Measurements from ENCODE around the gene UGT1A3. TPM values are rescaled to one million over a fixed set of nuclear protein-coding genes. Genes with fewer than 3 reads are reported as not detected.
A peak's percentile ranks its signal among the peaks of the same experiment; 100 is the strongest.

UGT1A3 gene
- total RNA-seq, 2 experiments from 2014 or later, result not detected

- intact Hi-C loops (cut with DNase I, micrococcal nuclease), result no loop called here
- Mint-ChIP-seq H3K4me3 (no peak overlapping the region), H3K36me3 (ENCODE audit: low read depth) (no peaks in the 10 kb centered on the region), H3K9me3 (peaks cover 4% of the 10 kb centered on the region), H3K27ac (no peak overlapping the region), H3K4me1 (ENCODE audit: low read depth) (no peaks in the 10 kb centered on the region), H3K27me3 (no peaks in the 10 kb centered on the region)
- H3K4me1 ChIP-seq (ENCODE audit: insufficient read depth, low read length), result no peaks in the 10 kb centered on the region
- ChIA-PET POLR2A (no interaction called here), CTCF (no interaction called here)
- no peak for ATAC-seq (ENCODE audit: poor library complexity)
- no peak overlapping the region for H3K4me3 ChIP-seq (ENCODE audit: low read length)
- H3K27me3 ChIP-seq (ENCODE audit: control insufficient read depth in 1 of 2, insufficient read depth in 2 of 2, low read length in 2 of 2), result no peaks in the 10 kb centered on the region
- no peaks in the 10 kb centered on the region for H3K36me3 ChIP-seq (ENCODE audit: insufficient read depth, low read length)
- H3K27ac ChIP-seq (ENCODE audit: low read depth in 1 of 2, low read length in 2 of 2), result no peak overlapping the region
- TF ChIP-seq CTCF (IDR thresholded peaks at IDR 0.05), result no peak
- no peaks in the 10 kb centered on the region for H3K9me3 ChIP-seq (ENCODE audit: control insufficient read depth in 1 of 2, insufficient read depth in 1 of 2, low read length in 2 of 2)
- DNase-seq, result peak in 2 of 14 experiments; percentile 4 to 19
These were observed 66.9 kb downstream of the UGT1A3 start for GRCh38 chr2:233795735-233796171.

GRCh38 chr2:233796254-233796653, 67.4 kb downstream of the UGT1A3 start:
- Mint-ChIP-seq H3K36me3 (ENCODE audit: low read depth) (no peaks in the 10 kb centered on the region), H3K4me3 (no peak overlapping the region), H3K27me3 (no peaks in the 10 kb centered on the region), H3K9me3 (peaks cover 4% of the 10 kb centered on the region), H3K27ac (no peak overlapping the region), H3K4me1 (ENCODE audit: low read depth) (no peaks in the 10 kb centered on the region)
- no peaks in the 10 kb centered on the region for H3K9me3 ChIP-seq (ENCODE audit: control insufficient read depth in 1 of 2, insufficient read depth in 1 of 2, low read length in 2 of 2)
- H3K4me3 ChIP-seq (ENCODE audit: low read length), result no peak overlapping the region
- no peak for TF ChIP-seq CTCF (IDR thresholded peaks at IDR 0.05)
- H3K27me3 ChIP-seq (ENCODE audit: control insufficient read depth in 1 of 2, insufficient read depth in 2 of 2, low read length in 2 of 2), result no peaks in the 10 kb centered on the region
- H3K4me1 ChIP-seq (ENCODE audit: insufficient read depth, low read length), result no peaks in the 10 kb centered on the region
- no peak overlapping the region for H3K27ac ChIP-seq (ENCODE audit: low read depth in 1 of 2, low read length in 2 of 2)
- ATAC-seq (ENCODE audit: poor library complexity), result no peak
- intact Hi-C loops (cut with DNase I, micrococcal nuclease), result no loop called here
- no peaks in the 10 kb centered on the region for H3K36me3 ChIP-seq (ENCODE audit: insufficient read depth, low read length)
- CTCF ChIA-PET, result no interaction called here
- no peak for DNase-seq
- POLR2A ChIA-PET, result no interaction called here

- H3K4me3 Mint-ChIP-seq, result no peak overlapping the region
- H3K36me3 ChIP-seq (ENCODE audit: insufficient read depth, low read length), result no peaks in the 10 kb centered on the region
- ChIA-PET POLR2A (no interaction called here), CTCF (no interaction called here)
- H3K27ac Mint-ChIP-seq, result no peak overlapping the region
- no peaks in the 10 kb centered on the region for H3K4me1 ChIP-seq (ENCODE audit: insufficient read depth, low read length)
- H3K27me3 Mint-ChIP-seq, result peaks cover 7% of the 10 kb centered on the region
- no peak overlapping the region for H3K4me3 ChIP-seq (ENCODE audit: low read length)
- ATAC-seq (ENCODE audit: poor library complexity) (no peak), DNase-seq (no peak)
- no peaks in the 10 kb centered on the region for H3K36me3 Mint-ChIP-seq (ENCODE audit: low read depth)
- peaks cover 0 to 3% of the 10 kb centered on the region in 2 experiments for H3K27me3 ChIP-seq (ENCODE audit: control insufficient read depth in 1 of 2, insufficient read depth in 2 of 2, low read length in 2 of 2)
- H3K27ac ChIP-seq (ENCODE audit: low read depth in 1 of 2, low read length in 2 of 2), result no peak overlapping the region
- H3K9me3 ChIP-seq (ENCODE audit: control insufficient read depth in 1 of 2, insufficient read depth in 1 of 2, low read length in 2 of 2), result no peaks in the 10 kb centered on the region
- TF ChIP-seq CTCF (IDR thresholded peaks at IDR 0.05), result no peak
- intact Hi-C loops (cut with DNase I, micrococcal nuclease), result no loop called here
- no peaks in the 10 kb centered on the region for H3K4me1 Mint-ChIP-seq (ENCODE audit: low read depth)
- H3K9me3 Mint-ChIP-seq, result peaks cover 4% of the 10 kb centered on the region
These were observed 69.7 kb downstream of the UGT1A3 start for GRCh38 chr2:233798335-233799086.
